Measurements from ENCODE around the gene TEX38. TPM values are rescaled to one million over a fixed set of nuclear protein-coding genes. Genes with fewer than 3 reads are reported as not detected.

TEX38 gene
- total RNA-seq, 1 donor from 2014 or later: not detected

GRCh38 chr1:46705408-46705807 lies 33.8 kb downstream of the TEX38 start:
- H3K9ac ChIP-seq: no peak overlapping the region
- no peaks in the 10 kb centered on the region for H3K4me1 Mint-ChIP-seq
- peaks cover 8% of the 10 kb centered on the region for H4K20me1 ChIP-seq (ENCODE audit: low read depth)
- H3K79me2 ChIP-seq (ENCODE audit: low read depth): no peaks in the 10 kb centered on the region
- no peaks in the 10 kb centered on the region for H3K27me3 Mint-ChIP-seq (ENCODE audit: insufficient read depth, low read depth)
- no peak overlapping the region for H3K27ac ChIP-seq
- no peaks in the 10 kb centered on the region for H3K4me1 ChIP-seq
- no peak for DNase-seq (ENCODE audit: low spot score)
- TF ChIP-seq, protein P1, sequence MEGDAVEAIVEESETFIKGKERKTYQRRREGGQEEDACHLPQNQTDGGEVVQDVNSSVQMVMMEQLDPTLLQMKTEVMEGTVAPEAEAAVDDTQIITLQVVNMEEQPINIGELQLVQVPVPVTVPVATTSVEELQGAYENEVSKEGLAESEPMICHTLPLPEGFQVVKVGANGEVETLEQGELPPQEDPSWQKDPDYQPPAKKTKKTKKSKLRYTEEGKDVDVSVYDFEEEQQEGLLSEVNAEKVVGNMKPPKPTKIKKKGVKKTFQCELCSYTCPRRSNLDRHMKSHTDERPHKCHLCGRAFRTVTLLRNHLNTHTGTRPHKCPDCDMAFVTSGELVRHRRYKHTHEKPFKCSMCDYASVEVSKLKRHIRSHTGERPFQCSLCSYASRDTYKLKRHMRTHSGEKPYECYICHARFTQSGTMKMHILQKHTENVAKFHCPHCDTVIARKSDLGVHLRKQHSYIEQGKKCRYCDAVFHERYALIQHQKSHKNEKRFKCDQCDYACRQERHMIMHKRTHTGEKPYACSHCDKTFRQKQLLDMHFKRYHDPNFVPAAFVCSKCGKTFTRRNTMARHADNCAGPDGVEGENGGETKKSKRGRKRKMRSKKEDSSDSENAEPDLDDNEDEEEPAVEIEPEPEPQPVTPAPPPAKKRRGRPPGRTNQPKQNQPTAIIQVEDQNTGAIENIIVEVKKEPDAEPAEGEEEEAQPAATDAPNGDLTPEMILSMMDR (IDR thresholded peaks at IDR 0.05): no peak
- TF ChIP-seq EZH2 (IDR thresholded peaks at IDR 0.05): no peak
- TF ChIP-seq EZH2phosphoT487 (IDR thresholded peaks at IDR 0.05): no peak
- H3K4me2 ChIP-seq: no peak overlapping the region
- no peaks in the 10 kb centered on the region for H3K9me3 ChIP-seq (ENCODE audit: low read depth)
- no peaks in the 10 kb centered on the region for H3K27me3 ChIP-seq
- no peaks in the 10 kb centered on the region for H3F3A ChIP-seq (ENCODE audit: low read depth)
- H3K36me3 ChIP-seq: peaks cover 6% of the 10 kb centered on the region
- H3K4me3 Mint-ChIP-seq: no peak overlapping the region
- H3K4me3 ChIP-seq: no peak overlapping the region
- peaks cover 12% of the 10 kb centered on the region for H3K36me3 Mint-ChIP-seq
- no peaks in the 10 kb centered on the region for H3K9me3 Mint-ChIP-seq
- H3K27ac Mint-ChIP-seq: no peak overlapping the region
- H2AFZ ChIP-seq (replicated peaks): no peak overlapping the region

- H3K27ac Mint-ChIP-seq: no peak overlapping the region
- no peaks in the 10 kb centered on the region for H3K9me3 Mint-ChIP-seq
- no peaks in the 10 kb centered on the region for H3K9me3 ChIP-seq (ENCODE audit: low read depth)
- H3K27me3 Mint-ChIP-seq (ENCODE audit: insufficient read depth, low read depth): no peaks in the 10 kb centered on the region
- peaks cover 12% of the 10 kb centered on the region for H4K20me1 ChIP-seq (ENCODE audit: low read depth)
- no peak overlapping the region for H3K4me2 ChIP-seq
- H3K27me3 ChIP-seq: no peaks in the 10 kb centered on the region
- TF ChIP-seq EZH2 (IDR thresholded peaks at IDR 0.05): no peak
- no peak for TF ChIP-seq EZH2phosphoT487 (IDR thresholded peaks at IDR 0.05)
- TF ChIP-seq, protein P1 (IDR thresholded peaks at IDR 0.05): no peak
- no peak overlapping the region for H3K27ac ChIP-seq
- no peak overlapping the region for H2AFZ ChIP-seq (replicated peaks)
- DNase-seq (ENCODE audit: low spot score): no peak
- H3K4me1 ChIP-seq: no peaks in the 10 kb centered on the region
- no peaks in the 10 kb centered on the region for H3F3A ChIP-seq (ENCODE audit: low read depth)
- no peak overlapping the region for H3K4me3 Mint-ChIP-seq
- peaks cover 12% of the 10 kb centered on the region for H3K36me3 Mint-ChIP-seq
- H3K4me1 Mint-ChIP-seq: no peaks in the 10 kb centered on the region
- H3K9ac ChIP-seq: no peak overlapping the region
- no peaks in the 10 kb centered on the region for H3K79me2 ChIP-seq (ENCODE audit: low read depth)
- peaks cover 12% of the 10 kb centered on the region for H3K36me3 ChIP-seq
- H3K4me3 ChIP-seq: no peak overlapping the region
Observed at GRCh38 chr1:46708121-46708520, 36.5 kb downstream of the TEX38 start.

DNA sequence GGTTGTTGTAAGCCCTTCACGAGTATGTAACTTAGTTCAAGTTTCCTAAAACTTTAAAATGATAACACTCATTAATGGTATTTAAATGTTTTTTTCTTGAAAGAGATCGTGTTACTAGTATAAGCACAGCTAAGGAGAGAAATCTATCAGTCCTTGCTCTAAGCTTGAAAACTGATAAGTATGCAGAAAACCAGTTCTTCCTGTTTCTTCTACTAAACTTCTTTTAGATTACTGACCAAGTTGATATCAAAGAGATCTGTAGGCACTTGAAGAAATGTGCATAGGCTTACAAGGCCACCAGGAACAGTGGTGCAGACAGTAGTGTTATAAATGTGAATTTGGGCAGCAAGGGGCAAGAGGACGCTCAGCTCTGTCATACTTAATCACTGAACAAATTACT lies 43.3 kb downstream of the TEX38 start:
- Histone ChIP-seq H2AFZ (replicated peaks) (no peak overlapping the region), H3K9ac (no peak overlapping the region), H3K9me3 (ENCODE audit: low read depth) (no peaks in the 10 kb centered on the region), H3K79me2 (ENCODE audit: low read depth) (peaks cover 26% of the 10 kb centered on the region), H3K27me3 (no peaks in the 10 kb centered on the region), H3K4me2 (no peak overlapping the region), H3K4me3 (no peak overlapping the region), H3K4me1 (peaks cover 18% of the 10 kb centered on the region), H4K20me1 (ENCODE audit: low read depth) (peaks cover 29% of the 10 kb centered on the region), H3F3A (ENCODE audit: low read depth) (peaks cover 7% of the 10 kb centered on the region), H3K36me3 (peaks cover 9% of the 10 kb centered on the region), H3K27ac (no peak overlapping the region)
- TF ChIP-seq EZH2 (IDR thresholded peaks at IDR 0.05) (no peak), EZH2phosphoT487 (IDR thresholded peaks at IDR 0.05) (no peak)
- TF ChIP-seq, protein P1 (IDR thresholded peaks at IDR 0.05): no peak
- peaks cover 2% of the 10 kb centered on the region for H3K36me3 Mint-ChIP-seq
- H3K4me3 Mint-ChIP-seq: no peak overlapping the region
- no peak for DNase-seq (ENCODE audit: low spot score)
- H3K27me3 Mint-ChIP-seq (ENCODE audit: insufficient read depth, low read depth): peaks cover 5% of the 10 kb centered on the region
- H3K27ac Mint-ChIP-seq: no peak overlapping the region
- H3K9me3 Mint-ChIP-seq: no peaks in the 10 kb centered on the region
- H3K4me1 Mint-ChIP-seq: peaks cover 29% of the 10 kb centered on the region

All from neural progenitor cell (in vitro differentiated cells).